Activated CD8-positive, alpha-beta memory T cell treated with anti-CD3 and anti-CD28 coated beads, Interleukin-2, amount 50 U/mL, for 48 hours (primary cell): ENCODE results near the gene SMPD2.

Experiments used
- DNase-seq: peaks from one replicate; pipeline ENCODE4 v3.0.0-alpha.2; 2020

SMPD2 gene

GRCh38 chr6:109488001-109488400, 47.5 kb downstream of the SMPD2 start:
- DNase-seq, result no peak

DNA sequence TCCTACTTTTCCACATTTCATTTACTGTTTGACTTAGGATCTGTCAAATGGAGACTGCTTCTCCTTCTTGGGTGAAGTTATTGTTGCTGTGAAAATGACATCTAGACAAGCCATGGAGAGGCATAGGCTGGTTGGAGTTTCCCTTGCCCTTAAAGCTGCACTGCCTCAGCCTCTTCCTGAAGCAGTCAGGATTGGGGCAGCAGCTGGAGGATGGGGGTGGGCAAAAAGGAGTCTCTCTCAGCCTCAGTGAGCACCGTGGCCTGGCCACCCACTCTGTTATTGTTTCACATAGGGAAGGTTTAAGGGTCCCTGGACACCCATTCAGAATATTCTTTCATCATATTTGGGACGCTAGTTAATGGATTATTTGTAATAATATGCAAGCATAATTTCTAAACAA, 50.2 kb downstream of the SMPD2 start:
- DNase-seq, result no peak

DNA sequence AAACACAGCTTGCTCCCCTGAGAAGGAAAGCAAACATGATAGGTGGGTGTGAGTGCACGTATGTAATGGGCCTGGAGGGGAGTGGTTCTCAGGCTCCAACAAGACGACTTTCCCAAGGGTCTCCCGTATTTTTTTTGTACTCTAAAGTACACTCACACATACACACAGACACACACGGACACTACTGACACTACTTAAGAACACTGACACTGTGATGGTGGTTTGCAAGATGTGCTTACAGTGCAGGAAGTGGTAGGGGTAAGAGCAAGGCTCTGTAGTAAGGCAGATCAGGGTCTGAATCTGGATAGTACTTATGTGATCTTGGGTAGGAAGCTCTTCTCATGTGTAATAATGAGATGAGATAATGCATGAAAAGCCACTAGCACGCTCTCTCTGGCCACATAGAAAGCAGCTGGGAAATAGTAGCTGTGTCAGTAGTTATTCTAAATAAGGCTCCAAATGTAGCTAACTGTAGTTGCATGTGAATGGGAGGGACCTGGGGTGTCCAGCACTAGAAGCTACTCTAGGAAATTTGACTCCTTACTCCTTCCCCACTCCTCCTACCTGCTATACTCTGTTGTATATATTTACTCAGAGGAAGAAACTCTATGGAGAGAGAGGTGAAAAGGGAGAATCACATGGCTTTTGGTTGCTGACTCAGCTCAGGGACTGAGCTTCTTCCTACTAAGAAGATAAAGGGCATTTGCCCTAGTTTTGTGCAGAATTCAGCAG, 50.8 kb downstream of the SMPD2 start:
- DNase-seq, result no peak
